HG03342 (cell line): ENCODE results near the gene FHOD3.

ENCODE experiments used
- ATAC-seq: cut with Tn5 transposase; IDR thresholded peaks from one replicate; pipeline ENCODE4 v1.9.1; 2021; ENCODE audit warnings: mild to moderate bottlenecking, moderate library complexity; ENCODE audit not compliant: unreplicated experiment

Gene FHOD3

DNA sequence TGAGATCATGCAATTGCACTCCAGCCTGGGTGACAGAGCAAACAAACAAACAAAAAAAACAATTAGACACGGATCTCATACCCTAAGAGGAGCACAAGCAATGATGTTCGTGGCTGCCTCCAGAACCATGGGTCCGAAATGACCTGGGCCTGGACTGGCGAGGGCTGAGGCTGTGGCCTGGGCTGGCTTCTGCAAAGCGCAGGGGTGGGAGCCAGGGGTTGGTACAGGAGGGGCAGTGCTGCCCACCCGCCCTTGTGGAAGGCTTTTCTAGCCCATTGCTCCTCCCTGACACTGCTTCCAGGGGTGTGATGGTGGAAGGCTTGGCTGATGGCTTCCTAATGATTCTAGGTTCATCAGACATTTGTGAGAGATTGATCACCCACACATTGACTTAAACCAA, 167.8 kb downstream of the FHOD3 start:
- no peak for ATAC-seq

DNA sequence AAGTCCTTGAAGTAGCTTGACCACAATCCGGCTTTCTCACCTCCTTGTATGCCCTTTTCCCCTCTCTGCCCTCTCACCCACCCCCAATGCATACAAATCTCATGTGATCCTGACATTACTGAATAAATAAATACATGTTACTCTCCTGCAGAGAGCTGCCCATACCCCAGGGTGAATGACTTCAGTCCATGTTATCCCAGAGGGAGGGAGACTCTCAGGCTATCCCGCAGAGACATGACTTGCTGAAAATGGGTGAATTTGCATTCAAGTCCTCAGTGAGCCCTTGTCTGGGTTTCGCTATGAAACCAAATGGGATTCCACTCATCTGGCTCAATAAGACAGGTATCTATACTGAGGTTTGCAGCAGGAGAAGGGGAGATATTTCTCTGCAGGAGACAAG, 168.5 kb downstream of the FHOD3 start:
- no peak for ATAC-seq

DNA sequence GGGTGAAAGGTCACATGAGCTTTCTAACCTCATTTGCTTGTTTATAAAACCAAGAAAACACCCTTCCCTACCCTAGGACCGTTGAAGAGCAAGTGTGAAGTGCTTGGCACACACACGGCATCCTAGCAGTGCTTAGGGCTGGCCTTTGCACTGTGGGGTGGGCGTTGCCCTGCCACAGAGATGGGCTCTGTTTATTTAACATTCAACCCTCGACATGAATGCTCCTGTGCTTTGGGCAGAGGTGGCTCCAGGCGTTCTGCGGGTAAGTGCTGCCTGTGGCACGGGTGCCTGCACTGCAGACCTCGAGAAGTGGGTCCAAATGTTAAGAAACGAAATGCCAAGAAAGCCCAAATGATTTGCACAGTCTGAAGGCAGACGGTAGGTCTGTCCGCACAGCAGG, 170.1 kb downstream of the FHOD3 start:
- no peak for ATAC-seq

DNA sequence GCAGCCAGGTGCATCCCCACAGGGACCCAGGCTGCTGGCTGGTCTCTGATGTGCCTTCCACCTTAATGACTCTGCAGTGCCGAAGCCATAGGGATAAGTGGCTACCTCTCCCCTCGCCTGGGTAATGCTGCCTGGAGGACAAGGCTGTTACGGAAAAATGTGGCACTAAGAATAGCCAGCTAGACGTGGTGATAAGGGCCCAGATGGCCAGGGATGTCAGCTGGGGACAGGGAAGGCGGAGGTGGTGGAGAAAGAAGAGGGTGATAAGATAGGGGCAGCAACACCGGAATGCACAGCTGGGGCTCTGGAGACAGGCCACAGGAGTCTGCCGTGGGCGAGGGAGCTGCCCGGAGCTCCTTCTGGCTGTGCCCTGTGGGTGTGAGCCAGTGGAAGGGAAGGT, 170.6 kb downstream of the FHOD3 start:
- ATAC-seq = no peak

DNA sequence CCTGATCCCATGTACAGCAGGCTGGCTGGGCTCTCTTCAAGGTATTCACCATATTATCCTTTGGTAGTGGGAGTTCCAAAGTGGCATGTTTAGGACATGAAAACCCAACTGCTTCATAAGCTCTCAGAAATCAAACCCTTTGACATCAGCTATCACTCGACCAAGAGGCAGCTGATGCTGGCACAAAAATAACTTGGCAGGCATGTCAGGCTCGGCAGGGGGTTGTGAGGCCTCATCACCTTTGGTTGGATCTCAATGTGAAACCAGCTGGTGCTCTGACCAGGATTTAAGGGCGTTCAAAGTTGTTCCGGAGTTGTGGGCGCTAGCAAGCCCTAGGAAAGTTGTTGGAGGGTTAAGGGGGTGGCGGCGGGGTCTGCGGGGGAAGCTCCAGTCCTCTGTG, 171.9 kb downstream of the FHOD3 start:
- no peak for ATAC-seq

DNA sequence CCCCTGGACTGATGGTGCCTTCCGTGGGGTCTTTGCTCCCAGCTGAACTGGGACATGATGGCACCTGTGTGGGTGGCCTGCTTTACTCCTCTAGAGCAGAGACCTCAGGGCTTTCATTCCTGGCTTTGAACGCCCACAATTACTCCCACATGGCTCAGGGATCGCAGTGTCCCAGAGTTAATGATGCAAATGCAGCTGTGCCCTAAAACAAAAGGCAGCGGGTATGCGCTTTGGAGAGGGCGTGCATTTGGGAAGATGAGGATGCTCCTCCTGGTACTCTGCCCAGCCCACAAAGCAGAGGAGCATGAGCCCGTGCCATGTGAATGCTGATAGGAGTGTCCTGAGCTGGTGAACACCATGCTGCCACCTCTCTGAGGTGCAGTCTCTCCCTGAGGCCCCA, 173.4 kb downstream of the FHOD3 start:
- ATAC-seq = no peak

DNA sequence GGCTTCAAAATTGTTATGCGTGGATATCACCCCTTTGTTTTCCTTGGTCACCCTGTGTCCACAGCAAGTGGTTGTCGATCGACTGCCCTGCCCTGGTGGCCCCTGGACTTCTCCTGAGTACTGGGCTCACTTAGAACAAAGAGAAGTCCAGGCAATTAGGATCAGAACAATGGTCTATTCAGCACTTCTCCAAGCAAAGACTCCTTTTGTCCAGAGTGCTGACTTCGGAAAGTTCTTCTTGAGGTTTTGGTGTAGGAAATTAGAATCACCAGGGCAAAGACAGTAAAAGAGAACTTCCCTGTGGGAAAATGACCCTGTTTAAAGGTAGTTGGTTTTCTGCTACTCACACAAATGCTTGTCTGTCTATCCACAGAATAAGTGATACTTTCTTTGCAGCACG, 173.9 kb downstream of the FHOD3 start:
- ATAC-seq = no peak

DNA sequence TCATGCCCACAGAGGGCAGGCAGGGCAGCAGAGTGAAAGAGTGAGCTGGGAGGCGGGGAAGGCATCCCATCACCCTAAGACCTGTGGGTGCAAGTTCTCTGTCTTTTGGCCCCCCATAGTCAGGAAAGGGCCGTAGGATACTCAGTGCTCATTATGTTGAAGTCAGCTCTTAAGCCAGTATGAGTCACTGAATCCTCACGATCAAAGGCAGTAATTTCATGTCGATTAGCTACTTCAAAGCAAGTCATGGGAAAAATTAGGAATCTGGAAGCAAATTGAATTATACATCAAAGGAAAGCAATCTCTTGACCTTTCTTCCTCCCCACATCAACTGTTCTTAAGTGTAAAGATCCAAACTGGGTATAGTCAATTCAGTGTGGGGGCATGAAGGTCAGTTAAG, 178.9 kb downstream of the FHOD3 start:
- ATAC-seq = no peak

DNA sequence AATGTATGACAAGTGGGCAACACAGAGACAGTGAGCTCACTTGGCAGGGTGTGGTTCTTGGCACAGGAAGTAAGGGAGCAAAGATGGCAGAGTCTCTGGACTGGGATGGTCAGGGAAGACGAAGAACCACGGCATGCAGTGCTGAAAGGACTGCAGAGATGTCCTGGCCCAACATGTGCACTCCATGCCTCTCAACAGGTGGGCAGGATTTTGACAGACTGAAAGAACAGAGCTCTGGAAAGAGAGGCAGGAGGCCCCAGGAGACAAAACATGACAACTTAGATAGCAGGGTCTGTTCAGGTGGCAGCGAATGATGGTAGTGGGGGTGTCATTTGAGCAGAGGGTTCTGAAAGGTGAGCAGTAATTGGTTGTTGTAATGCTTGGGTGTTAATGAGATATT, 180.3 kb downstream of the FHOD3 start:
- no peak for ATAC-seq

DNA sequence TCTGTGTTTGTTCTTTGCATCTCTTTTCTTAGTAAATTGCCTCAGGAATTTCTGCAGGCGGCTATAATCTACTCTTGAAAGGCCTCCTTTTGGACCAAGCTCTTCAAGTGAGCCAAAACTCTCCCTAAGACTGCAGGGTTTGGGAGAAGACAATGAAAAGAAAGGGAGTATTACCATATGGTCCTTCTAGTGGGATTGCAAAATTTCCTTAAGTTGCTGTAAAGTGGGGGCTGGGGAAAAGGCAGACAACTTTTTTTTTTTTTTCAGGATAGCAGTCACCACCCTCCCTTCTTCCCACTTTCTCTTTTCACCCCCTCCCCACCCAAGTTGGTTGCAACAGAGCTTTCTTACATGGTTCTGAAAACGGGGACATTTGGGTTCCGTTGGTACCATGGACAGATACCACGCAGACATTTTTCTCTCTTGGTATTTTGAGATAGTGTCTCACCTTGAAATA, 183.7 kb downstream of the FHOD3 start:
- no peak for ATAC-seq

DNA sequence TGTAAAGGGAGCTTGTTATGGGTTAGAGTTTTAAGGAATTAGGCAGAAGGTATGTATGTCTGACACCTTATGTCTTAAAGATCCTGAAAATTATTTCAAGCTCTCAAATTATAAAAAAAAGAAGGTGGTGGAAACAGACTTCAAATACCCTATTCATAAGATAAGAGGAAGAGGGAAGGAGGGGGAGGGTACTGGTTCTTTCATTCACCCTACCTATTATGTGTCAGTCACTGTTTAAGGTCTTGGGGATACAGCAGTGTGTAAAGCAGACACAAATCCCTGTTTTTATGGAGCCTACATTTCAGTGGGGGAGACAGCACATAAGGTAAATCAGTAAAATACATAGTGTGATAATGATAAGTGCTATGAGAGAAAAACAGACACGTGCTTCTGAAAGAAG, 184.4 kb downstream of the FHOD3 start:
- ATAC-seq = no peak

DNA sequence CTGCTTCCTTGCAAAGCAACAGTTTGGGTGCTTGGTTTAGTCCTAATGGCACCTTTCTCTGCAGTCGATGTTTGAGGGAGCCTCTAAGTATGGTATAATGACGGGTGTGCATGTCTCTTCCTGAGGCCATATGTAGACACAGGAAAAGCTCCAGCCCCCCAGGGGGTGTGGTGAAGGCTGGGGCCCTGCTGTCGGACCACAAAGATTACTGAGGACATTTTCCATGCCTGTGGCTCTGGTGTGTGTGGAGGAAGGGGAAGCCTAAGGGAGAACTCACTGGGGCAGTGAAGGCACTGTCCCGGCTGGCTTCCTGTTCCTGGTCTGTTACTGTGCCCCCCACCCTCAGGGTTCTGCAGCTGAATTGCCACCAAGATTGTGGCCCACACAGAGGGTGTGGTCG, 187.1 kb downstream of the FHOD3 start:
- ATAC-seq = no peak

DNA sequence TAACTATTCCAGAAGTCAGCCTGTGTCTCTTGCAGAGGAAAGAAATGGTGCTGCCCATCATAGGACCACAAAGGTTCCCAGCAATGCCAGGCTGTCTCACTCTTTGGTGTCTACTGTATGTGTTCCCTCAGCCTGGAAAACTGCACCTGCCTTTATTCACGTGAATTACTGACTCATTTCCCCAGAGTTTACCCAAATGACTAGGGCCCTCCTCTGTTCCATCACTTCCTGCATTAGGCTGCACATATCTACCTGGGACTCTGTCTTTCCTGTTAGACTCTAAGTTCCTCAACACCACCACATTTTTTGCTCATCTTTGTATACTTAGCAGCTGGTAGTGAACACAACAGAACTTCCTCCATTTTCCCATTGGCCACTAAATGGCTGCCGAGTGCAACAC, 188.3 kb downstream of the FHOD3 start:
- ATAC-seq = no peak

DNA sequence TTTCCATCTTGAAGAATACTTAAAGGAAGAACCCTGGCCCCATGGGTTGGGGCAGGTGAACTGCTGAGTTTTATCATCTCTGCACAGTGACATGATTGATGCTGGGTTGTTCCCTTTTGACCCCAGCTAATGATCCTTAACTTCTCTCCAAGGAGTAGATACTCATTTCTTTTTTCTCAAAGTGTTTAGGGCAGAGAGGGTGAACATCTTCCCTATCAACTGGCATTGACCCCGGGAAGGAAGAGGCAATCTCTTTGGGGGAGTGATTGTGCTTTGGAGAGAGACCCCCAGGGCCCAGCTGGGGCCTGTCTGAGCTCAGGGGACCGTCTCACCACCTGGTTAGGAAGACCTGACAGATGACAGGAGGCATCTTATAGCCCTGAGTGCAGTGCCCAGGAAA, 190.6 kb downstream of the FHOD3 start:
- ATAC-seq = no peak

DNA sequence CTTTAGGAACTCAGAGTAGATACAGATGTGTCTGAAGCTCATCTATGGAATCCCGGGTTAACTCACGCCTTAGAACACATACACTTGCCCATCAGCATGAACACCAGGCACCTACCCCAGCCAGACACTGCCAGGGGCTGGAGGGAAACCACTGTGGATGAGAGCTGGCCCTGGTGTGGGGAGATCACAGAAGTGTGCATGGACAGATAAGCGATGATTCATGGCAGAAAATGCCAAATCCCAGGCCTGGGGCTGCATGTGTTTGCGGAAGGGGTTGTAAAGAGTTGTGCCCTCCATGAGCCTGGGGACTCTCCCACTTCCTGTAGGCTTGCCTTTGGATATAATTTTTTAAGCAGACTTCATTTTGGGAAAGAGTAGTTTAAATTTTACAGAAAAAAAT, 193.4 kb downstream of the FHOD3 start:
- ATAC-seq = no peak

DNA sequence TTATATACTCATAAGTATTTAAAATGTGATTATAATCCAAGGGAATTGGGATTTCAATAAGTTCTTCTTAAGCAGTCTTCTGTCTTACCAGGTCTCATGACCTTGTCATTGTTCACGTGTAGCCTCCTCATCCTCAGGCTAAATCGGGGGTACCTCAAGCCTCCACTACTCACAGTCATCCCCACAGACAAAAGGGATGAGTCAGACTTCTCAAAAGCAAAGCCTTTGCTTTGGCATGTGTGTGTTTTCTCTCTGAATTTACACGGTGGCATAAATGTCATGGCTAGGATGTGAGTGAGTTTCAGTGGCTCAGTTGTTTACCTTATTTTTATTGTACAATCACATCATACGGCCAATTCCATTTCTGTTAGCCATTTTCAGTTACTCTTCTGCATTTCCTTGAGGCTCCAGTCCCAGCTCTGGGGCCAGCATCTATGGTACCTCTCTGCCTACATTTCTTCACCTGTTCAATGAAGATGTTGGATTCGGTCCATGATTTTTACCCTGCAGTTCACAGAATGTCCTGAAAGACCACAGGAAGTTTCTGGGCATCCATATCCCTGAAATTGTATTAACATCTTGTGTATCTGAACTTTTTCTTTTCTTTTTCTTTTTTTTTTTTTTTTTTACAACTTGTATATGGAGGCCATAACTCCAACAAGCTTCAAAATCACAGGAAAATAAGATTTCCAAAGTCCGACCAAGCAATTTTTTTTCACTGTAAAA, 195.3 kb downstream of the FHOD3 start:
- ATAC-seq = no peak

DNA sequence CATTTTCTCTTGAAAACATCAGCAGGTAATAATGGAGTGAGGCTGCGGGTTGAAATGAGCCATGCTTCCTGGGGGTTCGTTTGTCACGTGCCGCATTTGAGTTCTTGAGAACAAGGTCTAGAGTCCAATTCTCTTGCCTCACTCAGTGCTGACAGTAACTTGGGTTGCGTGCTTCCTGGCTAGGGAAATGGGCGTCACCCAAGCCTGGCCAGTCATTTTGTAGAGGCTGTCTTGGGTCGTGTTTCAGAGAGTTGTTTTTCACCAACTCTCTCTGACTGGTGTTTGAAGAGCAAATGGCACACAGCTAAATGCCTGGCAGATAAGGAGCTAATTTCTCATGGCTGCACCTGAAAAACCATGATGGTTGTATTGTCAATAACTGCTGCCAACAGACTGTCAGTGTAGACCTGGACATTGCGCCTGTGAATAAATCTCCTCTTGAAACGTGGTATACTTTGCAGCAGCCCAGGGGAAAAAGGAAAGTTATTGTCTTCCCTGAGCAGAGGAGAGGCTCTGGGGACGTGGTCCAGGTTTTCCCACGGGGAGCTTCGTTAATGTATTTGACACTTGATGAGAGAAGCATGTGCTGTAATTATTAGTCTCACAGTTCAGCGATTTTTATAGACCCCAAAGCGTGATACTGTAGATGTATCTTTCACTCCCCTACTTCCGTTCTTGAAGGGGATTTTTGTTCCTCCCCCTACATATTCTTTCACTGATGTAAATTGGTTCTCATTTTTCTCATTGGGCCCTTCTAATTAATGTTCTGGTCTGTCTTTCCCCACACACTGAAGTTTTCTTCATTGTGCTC, 196.0 kb downstream of the FHOD3 start:
- ATAC-seq = no peak

DNA sequence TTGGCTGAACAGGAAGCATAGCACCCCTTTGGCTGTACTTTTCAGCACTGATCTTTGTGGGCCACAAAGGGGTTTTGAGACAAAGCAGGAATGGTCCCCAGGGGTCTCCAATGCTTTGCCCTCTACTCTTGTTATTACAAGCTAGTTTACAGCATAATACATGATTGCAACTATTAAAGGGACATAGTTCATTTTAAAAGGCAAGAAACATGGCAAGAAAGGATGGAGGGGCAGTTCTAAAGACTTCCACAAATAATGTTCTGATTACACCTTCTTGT, 196.6 kb downstream of the FHOD3 start:
- ATAC-seq = no peak

DNA sequence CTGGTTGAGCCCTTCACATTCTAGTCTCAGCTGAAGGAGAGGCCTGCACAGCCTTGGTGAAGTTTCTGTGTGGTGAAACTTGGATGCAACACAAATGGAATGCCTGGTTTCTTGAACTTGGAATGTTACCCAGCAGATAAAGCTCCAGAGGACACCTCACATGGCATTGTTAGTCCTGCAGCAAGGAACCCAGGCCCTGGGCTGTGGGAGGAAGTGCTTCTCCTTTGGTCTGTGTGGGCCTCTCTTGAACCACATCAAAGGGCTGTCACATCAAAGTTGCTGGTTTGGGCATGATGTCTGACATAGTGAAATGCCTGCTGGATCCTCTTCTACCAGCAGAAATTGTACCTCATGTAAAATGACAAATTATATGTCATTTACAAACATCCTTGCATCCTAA, 198.5 kb downstream of the FHOD3 start:
- ATAC-seq = no peak

DNA sequence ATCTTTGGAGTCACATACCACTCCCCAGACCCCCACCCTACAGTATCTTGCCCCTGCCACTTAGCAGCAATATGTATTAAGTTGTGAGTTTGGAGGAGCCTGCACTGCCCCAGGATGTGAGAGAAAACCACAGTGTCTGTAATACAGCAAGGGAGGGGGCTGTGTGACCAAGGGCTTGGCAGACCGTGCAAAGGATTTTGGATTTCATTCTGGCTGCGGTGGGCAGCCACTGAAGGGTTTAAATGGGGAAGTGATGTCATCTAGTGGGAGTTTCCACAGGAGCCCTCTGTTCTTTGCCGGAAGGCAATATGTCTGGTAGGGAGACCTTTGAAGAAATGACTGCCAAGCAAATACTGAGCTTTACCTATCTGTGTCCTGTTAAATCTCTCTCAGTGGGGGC, 202.4 kb downstream of the FHOD3 start:
- peak; percentile 86 for ATAC-seq

DNA sequence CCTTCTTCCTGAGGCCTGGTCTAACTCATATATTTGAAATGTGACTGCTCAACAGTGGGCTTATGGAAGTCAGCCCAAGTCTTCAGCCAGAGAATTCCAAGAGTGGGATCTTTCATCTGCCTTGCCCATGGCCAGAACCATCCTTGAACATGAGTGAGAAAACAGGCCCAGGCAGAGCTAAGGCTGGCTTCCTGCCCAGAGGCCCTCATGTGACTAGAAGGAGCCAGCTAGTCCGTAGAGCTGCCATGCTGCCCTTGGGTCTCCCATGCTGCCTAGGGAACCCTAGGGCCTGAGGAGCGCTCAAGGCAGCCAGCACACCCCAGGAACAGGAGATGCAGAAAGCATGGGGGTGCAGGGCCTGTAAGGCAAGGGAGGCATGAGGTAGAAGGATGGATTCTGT, 203.6 kb downstream of the FHOD3 start:
- no peak for ATAC-seq

DNA sequence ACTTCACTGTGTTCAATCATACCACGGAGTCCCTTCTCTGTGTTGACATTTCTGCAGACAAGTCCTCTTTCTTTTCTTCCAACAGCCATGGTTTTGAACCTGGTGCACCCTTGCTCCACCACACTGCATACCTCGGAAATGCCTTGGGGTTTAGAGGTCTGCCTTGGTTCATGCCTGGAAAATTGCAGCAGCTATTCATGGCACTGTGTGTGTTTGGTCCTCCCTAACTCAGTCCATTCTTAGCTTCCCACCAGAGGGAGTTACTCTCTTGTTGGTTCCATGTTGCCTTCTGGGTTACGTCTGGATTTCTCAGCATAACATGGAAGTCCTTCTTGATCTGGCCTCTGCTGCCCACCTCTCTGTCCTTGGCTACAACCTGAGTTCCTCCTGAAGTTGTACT, 206.0 kb downstream of the FHOD3 start:
- no peak for ATAC-seq

DNA sequence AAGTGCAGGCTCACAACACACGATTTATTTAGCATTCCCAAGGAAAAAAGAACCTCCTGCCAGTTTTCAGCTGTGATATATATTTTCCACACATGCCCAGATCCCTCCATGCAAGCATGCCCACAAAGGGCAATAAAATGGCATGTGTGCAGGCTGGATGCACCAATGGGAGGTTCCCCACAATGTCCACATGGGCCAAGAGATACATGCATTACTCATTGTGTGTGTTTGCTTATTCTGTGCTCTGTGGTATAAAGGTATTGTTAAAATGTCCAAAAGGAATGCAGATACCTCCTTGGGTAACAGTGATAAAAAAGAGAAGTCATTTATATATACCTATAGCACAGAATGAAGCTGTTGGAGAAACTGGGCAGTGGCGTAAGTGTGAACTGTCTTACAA, 207.4 kb downstream of the FHOD3 start:
- no peak for ATAC-seq
